ES-I3 (cell line): ENCODE data around the gene SGSH.
A peak's percentile ranks its signal among the peaks of the same experiment; 100 is the strongest.

ENCODE experiments used
- H3K36me3 ChIP-seq: 2 replicates; pipeline ENCODE4 v1.6.1; 2013; ENCODE audit warnings: mild to moderate bottlenecking, low read length, control low read depth, moderate library complexity; ENCODE audit not compliant: insufficient read depth
- H3K4me1 ChIP-seq: 2 replicates; pipeline ENCODE4 v1.6.1; 2013; ENCODE audit warnings: mild to moderate bottlenecking, control low read depth, low read length; ENCODE audit not compliant: insufficient read depth
- H3K9ac ChIP-seq: 2 replicates; pipeline ENCODE4 v1.6.1; 2013; ENCODE audit warnings: low read depth, mild to moderate bottlenecking, low read length, moderate library complexity
- H3K9me3 ChIP-seq: 2 replicates; pipeline ENCODE4 v1.6.1; 2013; ENCODE audit warnings: mild to moderate bottlenecking, low read length, moderate library complexity; ENCODE audit not compliant: control insufficient read depth, insufficient read depth

The SGSH gene

GRCh38 chr17:80227156-80227555, 7.0 kb upstream of the SGSH start:
- Histone ChIP-seq H3K9ac (no peak overlapping the region), H3K4me1 (peaks cover 15% of the 10 kb centered on the region), H3K36me3 (no peaks in the 10 kb centered on the region; the same call in 1 of the 2 replicates), H3K9me3 (no peaks in the 10 kb centered on the region)

- Histone ChIP-seq H3K9me3 (no peaks in the 10 kb centered on the region), H3K4me1 (peaks cover 15% of the 10 kb centered on the region), H3K36me3 (no peaks in the 10 kb centered on the region; the same call in 1 of the 2 replicates), H3K9ac (no peak overlapping the region)
These were observed 5.1 kb upstream of the SGSH start for GRCh38 chr17:80225230-80225629.

GRCh38 chr17:80224683-80225082, 4.5 kb upstream of the SGSH start:
- Histone ChIP-seq H3K36me3 (no peaks in the 10 kb centered on the region; the same call in 1 of the 2 replicates), H3K9me3 (no peaks in the 10 kb centered on the region), H3K4me1 (peaks cover 15% of the 10 kb centered on the region), H3K9ac (no peak overlapping the region)

- Histone ChIP-seq H3K9ac (no peak overlapping the region), H3K9me3 (no peaks in the 10 kb centered on the region), H3K36me3 (no peaks in the 10 kb centered on the region; the same call in 1 of the 2 replicates), H3K4me1 (peaks cover 15% of the 10 kb centered on the region)
These were observed 3.8 kb upstream of the SGSH start for GRCh38 chr17:80223838-80224497.

- Histone ChIP-seq H3K36me3 (no peaks in the 10 kb centered on the region), H3K9me3 (no peaks in the 10 kb centered on the region), H3K9ac (no peak overlapping the region), H3K4me1 (peaks cover 15% of the 10 kb centered on the region)
These were observed 3.1 kb upstream of the SGSH start for GRCh38 chr17:80223142-80223815.

GRCh38 chr17:80222376-80223141, 2.4 kb upstream of the SGSH start:
- H3K36me3 ChIP-seq = no peaks in the 10 kb centered on the region
- no peak overlapping the region for H3K9ac ChIP-seq

GRCh38 chr17:80221351-80222105, 1.4 kb upstream of the SGSH start:
- H3K36me3 ChIP-seq = no peaks in the 10 kb centered on the region
- peak overlapping the region; percentile 98; the same call in 1 of the 2 replicates for H3K9ac ChIP-seq
- no peaks in the 10 kb centered on the region for H3K9me3 ChIP-seq

More at GRCh38 chr17:80222376-80223141, 2.4 kb upstream of the SGSH start:
- Histone ChIP-seq H3K9me3 (no peaks in the 10 kb centered on the region), H3K4me1 (peaks cover 15% of the 10 kb centered on the region)

GRCh38 chr17:80220736-80221215, 643 bp upstream of the SGSH start:
- Histone ChIP-seq H3K4me1 (peaks cover 15% of the 10 kb centered on the region), H3K9ac (peak overlapping the region; percentile 98), H3K9me3 (no peaks in the 10 kb centered on the region), H3K36me3 (no peaks in the 10 kb centered on the region)

More at GRCh38 chr17:80221351-80222105, 1.4 kb upstream of the SGSH start:
- H3K4me1 ChIP-seq = peaks cover 15% of the 10 kb centered on the region

- peaks cover 5% of the 10 kb centered on the region for H3K4me1 ChIP-seq
- no peaks in the 10 kb centered on the region for H3K36me3 ChIP-seq
- peak overlapping the region; percentile 98 for H3K9ac ChIP-seq
These were observed 425 bp downstream of the SGSH start for GRCh38 chr17:80219763-80220053.

GRCh38 chr17:80219013-80219762, 945 bp downstream of the SGSH start:
- Histone ChIP-seq H3K9ac (peak overlapping the region; percentile 98), H3K9me3 (no peaks in the 10 kb centered on the region), H3K36me3 (no peaks in the 10 kb centered on the region), H3K4me1 (no peaks in the 10 kb centered on the region; the same call in 1 of the 2 replicates)

More at GRCh38 chr17:80219763-80220053, 425 bp downstream of the SGSH start:
- H3K9me3 ChIP-seq = no peaks in the 10 kb centered on the region

GRCh38 chr17:80218391-80218790, 1.7 kb downstream of the SGSH start:
- Histone ChIP-seq H3K9me3 (no peaks in the 10 kb centered on the region), H3K36me3 (no peaks in the 10 kb centered on the region), H3K4me1 (no peaks in the 10 kb centered on the region; the same call in 1 of the 2 replicates), H3K9ac (no peak overlapping the region)

GRCh38 chr17:80217703-80218362, 2.3 kb downstream of the SGSH start:
- H3K36me3 ChIP-seq = no peaks in the 10 kb centered on the region

More at GRCh38 chr17:80217703-80218362, 2.3 kb downstream of the SGSH start:
- no peaks in the 10 kb centered on the region for H3K9me3 ChIP-seq
- no peaks in the 10 kb centered on the region; the same call in 1 of the 2 replicates for H3K4me1 ChIP-seq
- no peak overlapping the region for H3K9ac ChIP-seq
